Neural cell (in vitro differentiated cells): Measurements from ENCODE around the gene MON1A. TPM values are rescaled to one million over a fixed set of nuclear protein-coding genes. Genes with fewer than 3 reads are reported as not detected.

Source experiments
- H2AFZ ChIP-seq: fragments of 200-600, 300-800 bp; sonication (generic), shearing (Covaris generic); 2 replicates; pipeline ENCODE4 v1.6.0; 2014; ENCODE audit warnings: low read depth, mild to moderate bottlenecking, antibody characterized with exemption, low read length, moderate library complexity
- H3F3A ChIP-seq: fragments of 200-600 bp; shearing (Covaris generic); 2 replicates; pipeline ENCODE4 v1.6.1; 2016; ENCODE audit warnings: mild to moderate bottlenecking, moderate library complexity, mixed read lengths, antibody characterized with exemption, low read length; ENCODE audit not compliant: insufficient read depth, poor library complexity, severe bottlenecking
- H3K27ac ChIP-seq: fragments of 200-600, 300-800 bp; sonication (generic), shearing (Covaris generic); 2 replicates; pipeline ENCODE4 v1.5.1; 2014; ENCODE audit warnings: mild to moderate bottlenecking, low read length, moderate library complexity
- H3K27me3 ChIP-seq: fragments of 300-800, 200-600 bp; sonication (generic), shearing (Covaris generic); 2 replicates; pipeline ENCODE4 v1.6.0; 2014; ENCODE audit warnings: mild to moderate bottlenecking, low read depth, low read length, moderate library complexity; ENCODE audit not compliant: insufficient read depth
- H3K36me3 ChIP-seq: fragments of 300-800, 200-600 bp; sonication (generic), shearing (Covaris generic); 2 replicates; pipeline ENCODE4 v1.5.1; 2014; ENCODE audit warnings: mild to moderate bottlenecking, antibody characterized with exemption, low read length, moderate library complexity; ENCODE audit not compliant: insufficient read depth
- H3K4me2 ChIP-seq: fragments of 300-800, 200-600 bp; sonication (generic), shearing (Covaris generic); 2 replicates; pipeline ENCODE4 v1.6.0; 2014; ENCODE audit warnings: mild to moderate bottlenecking, low read length
- H3K4me3 ChIP-seq: fragments of 300-800, 200-600 bp; sonication (generic), shearing (Covaris generic); 2 replicates; pipeline ENCODE4 v1.5.1; 2014; ENCODE audit warnings: mild to moderate bottlenecking, low read length, moderate library complexity
- H3K79me2 ChIP-seq: fragments of 200-600 bp; shearing (Covaris generic); replicated peaks from 2 replicates; pipeline ENCODE4 v1.6.0; 2014; ENCODE audit warnings: mild to moderate bottlenecking, low read length, moderate library complexity; ENCODE audit not compliant: insufficient read depth
- H3K9ac ChIP-seq: fragments of 300-800, 200-600 bp; sonication (generic), shearing (Covaris generic); 2 replicates; pipeline ENCODE4 v1.6.1; 2016; ENCODE audit warnings: mild to moderate bottlenecking, low read length, mixed read lengths
- H3K9me2 ChIP-seq: fragments of 200-600 bp; shearing (Covaris generic); 2 replicates; pipeline ENCODE4 v1.6.1; 2016; ENCODE audit warnings: mild to moderate bottlenecking, low read length, mixed read lengths; ENCODE audit not compliant: insufficient read depth
- H3K9me3 ChIP-seq: fragments of 200-600, 300-800 bp; sonication (generic), shearing (Covaris generic); 2 replicates; pipeline ENCODE4 v1.6.1; 2016; ENCODE audit warnings: mild to moderate bottlenecking, mixed run types, low read length, moderate library complexity, mixed read lengths
- H4K20me1 ChIP-seq: fragments of 200-600 bp; shearing (Covaris generic); 2 replicates; pipeline ENCODE4 v1.6.1; 2016; ENCODE audit warnings: mild to moderate bottlenecking, mixed run types; ENCODE audit not compliant: insufficient read depth
- EP300 ChIP-seq: fragments of 450-650 bp; conservative IDR thresholded peaks from 2 replicates; pipeline ENCODE4 v1.6.1; 2014; ENCODE audit warnings: antibody characterized with exemption, mild to moderate bottlenecking, moderate library complexity; ENCODE audit not compliant: poor library complexity, severe bottlenecking
- EZH2 ChIP-seq: fragments of 200-600, 300-800 bp; shearing (Covaris generic), sonication (generic); IDR thresholded peaks from 2 replicates; pipeline ENCODE4 v1.6.1; 2014; ENCODE audit warnings: antibody characterized with exemption, low read length, borderline replicate concordance, mild to moderate bottlenecking; ENCODE audit not compliant: insufficient read depth, poor library complexity, severe bottlenecking
- MXI1 ChIP-seq: fragments of 450-650 bp; conservative IDR thresholded peaks from 2 replicates; pipeline ENCODE4 v1.6.1; 2014; ENCODE audit warnings: antibody characterized with exemption, mild to moderate bottlenecking; ENCODE audit not compliant: poor library complexity, severe bottlenecking
- POLR2AphosphoS5 ChIP-seq: IDR thresholded peaks from 2 replicates; pipeline ENCODE4 v1.6.1; 2012
- RAD21 ChIP-seq: fragments of 450-650 bp; conservative IDR thresholded peaks from 2 replicates; pipeline ENCODE4 v1.6.1; 2014; ENCODE audit warnings: antibody characterized with exemption, mild to moderate bottlenecking, moderate library complexity
- SMC3 ChIP-seq: fragments of 450-650 bp; conservative IDR thresholded peaks from 2 replicates; pipeline ENCODE4 v1.6.1; 2014; ENCODE audit warnings: antibody characterized with exemption, mild to moderate bottlenecking, moderate library complexity; ENCODE audit not compliant: poor library complexity
- TAF1 ChIP-seq: IDR thresholded peaks from 2 replicates; pipeline ENCODE4 v1.6.1; 2012; ENCODE audit warnings: low read depth
- polyA plus RNA-seq: library from polyadenylated mRNA; depleted of rRNA; stranded (reverse); fragments of >200 nt; gene quantifications from 2 replicates; pipeline ENCODE4 v1.2.3, GENCODE V29; 2014
- TF ChIP-seq, protein P1 (sequence below): fragments of 450-650 bp; IDR thresholded peaks from 2 replicates; pipeline ENCODE4 v1.5.1; 2014; ENCODE audit warnings: antibody characterized with exemption, mild to moderate bottlenecking, moderate library complexity; ENCODE audit not compliant: poor library complexity, severe bottlenecking
- TF ChIP-seq, protein P2 (sequence below): IDR thresholded peaks from 2 replicates; pipeline ENCODE4 v1.6.1; 2012; ENCODE audit warnings: borderline replicate concordance

The MON1A gene
- polyA plus RNA-seq, 1 donor from 2014 or later = 35.4 TPM

DNA sequence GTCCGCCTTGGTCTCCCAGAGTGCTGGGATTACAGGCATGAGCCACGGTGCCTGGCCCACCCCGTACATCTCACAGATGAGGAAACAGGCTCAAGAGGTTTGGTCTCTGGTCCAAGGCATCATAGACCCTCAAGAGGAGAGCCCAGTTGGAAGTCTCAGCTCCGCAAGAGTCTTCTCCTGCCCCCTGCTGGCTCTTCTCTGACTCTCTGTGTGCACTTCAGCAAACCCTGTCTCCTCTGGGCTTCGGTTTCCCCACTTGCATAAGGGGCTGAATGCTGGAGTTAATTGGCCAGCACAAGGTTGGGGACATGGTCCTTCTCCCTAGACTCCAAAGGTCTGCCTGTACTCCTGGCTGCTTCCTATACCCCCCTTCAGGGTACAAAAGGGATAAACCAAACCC is 29.8 kb downstream of the MON1A start:
- Histone ChIP-seq H3K9me2 (no peaks in the 10 kb centered on the region), H3K9ac (no peak overlapping the region), H3K27me3 (no peaks in the 10 kb centered on the region), H3K79me2 (no peaks in the 10 kb centered on the region), H3K36me3 (no peaks in the 10 kb centered on the region), H3K4me2 (no peak overlapping the region), H2AFZ (no peak overlapping the region), H3K4me3 (no peak overlapping the region), H3F3A (no peaks in the 10 kb centered on the region), H4K20me1 (no peaks in the 10 kb centered on the region), H3K9me3 (no peaks in the 10 kb centered on the region), H3K27ac (no peak overlapping the region)
- TF ChIP-seq, protein P1, sequence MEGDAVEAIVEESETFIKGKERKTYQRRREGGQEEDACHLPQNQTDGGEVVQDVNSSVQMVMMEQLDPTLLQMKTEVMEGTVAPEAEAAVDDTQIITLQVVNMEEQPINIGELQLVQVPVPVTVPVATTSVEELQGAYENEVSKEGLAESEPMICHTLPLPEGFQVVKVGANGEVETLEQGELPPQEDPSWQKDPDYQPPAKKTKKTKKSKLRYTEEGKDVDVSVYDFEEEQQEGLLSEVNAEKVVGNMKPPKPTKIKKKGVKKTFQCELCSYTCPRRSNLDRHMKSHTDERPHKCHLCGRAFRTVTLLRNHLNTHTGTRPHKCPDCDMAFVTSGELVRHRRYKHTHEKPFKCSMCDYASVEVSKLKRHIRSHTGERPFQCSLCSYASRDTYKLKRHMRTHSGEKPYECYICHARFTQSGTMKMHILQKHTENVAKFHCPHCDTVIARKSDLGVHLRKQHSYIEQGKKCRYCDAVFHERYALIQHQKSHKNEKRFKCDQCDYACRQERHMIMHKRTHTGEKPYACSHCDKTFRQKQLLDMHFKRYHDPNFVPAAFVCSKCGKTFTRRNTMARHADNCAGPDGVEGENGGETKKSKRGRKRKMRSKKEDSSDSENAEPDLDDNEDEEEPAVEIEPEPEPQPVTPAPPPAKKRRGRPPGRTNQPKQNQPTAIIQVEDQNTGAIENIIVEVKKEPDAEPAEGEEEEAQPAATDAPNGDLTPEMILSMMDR = peak; percentile 26
- TF ChIP-seq EP300 = no peak
- TF ChIP-seq SMC3 = no peak
- TF ChIP-seq TAF1 = no peak
- TF ChIP-seq MXI1 = no peak

DNA sequence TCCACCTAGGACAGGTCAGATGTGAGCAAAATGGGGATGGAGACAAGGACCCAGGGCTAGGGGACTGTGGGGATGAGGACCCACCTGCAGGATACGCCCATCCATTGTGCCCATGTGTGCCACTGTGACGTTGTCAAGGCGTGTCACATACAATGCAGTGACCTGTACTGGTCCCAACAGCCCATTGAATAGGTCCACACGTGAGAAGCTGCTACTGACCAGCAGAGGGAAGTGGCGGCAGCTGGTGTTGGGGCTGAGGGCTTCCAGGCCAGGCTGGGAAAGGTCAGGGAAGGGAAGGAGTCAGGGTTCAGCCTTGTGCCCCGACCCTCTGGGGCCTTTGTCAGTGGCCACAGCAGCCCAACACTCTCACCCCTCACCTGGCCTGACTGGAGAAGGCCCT is 30.6 kb downstream of the MON1A start:
- TF ChIP-seq EP300 (no peak), MXI1 (no peak), SMC3 (no peak), POLR2AphosphoS5 (no peak), RAD21 (no peak), EZH2 (no peak), TAF1 (no peak)
- TF ChIP-seq, protein P1 = no peak
- TF ChIP-seq, protein P2, sequence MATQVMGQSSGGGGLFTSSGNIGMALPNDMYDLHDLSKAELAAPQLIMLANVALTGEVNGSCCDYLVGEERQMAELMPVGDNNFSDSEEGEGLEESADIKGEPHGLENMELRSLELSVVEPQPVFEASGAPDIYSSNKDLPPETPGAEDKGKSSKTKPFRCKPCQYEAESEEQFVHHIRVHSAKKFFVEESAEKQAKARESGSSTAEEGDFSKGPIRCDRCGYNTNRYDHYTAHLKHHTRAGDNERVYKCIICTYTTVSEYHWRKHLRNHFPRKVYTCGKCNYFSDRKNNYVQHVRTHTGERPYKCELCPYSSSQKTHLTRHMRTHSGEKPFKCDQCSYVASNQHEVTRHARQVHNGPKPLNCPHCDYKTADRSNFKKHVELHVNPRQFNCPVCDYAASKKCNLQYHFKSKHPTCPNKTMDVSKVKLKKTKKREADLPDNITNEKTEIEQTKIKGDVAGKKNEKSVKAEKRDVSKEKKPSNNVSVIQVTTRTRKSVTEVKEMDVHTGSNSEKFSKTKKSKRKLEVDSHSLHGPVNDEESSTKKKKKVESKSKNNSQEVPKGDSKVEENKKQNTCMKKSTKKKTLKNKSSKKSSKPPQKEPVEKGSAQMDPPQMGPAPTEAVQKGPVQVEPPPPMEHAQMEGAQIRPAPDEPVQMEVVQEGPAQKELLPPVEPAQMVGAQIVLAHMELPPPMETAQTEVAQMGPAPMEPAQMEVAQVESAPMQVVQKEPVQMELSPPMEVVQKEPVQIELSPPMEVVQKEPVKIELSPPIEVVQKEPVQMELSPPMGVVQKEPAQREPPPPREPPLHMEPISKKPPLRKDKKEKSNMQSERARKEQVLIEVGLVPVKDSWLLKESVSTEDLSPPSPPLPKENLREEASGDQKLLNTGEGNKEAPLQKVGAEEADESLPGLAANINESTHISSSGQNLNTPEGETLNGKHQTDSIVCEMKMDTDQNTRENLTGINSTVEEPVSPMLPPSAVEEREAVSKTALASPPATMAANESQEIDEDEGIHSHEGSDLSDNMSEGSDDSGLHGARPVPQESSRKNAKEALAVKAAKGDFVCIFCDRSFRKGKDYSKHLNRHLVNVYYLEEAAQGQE = no peak
- H3K27me3 ChIP-seq = no peaks in the 10 kb centered on the region
- no peaks in the 10 kb centered on the region for H3K36me3 ChIP-seq
- no peak overlapping the region for H3K27ac ChIP-seq
- H3F3A ChIP-seq = no peaks in the 10 kb centered on the region
- no peaks in the 10 kb centered on the region for H3K79me2 ChIP-seq
- H3K4me2 ChIP-seq = no peak overlapping the region
- H4K20me1 ChIP-seq = no peaks in the 10 kb centered on the region
- no peak overlapping the region for H3K4me3 ChIP-seq
- H2AFZ ChIP-seq = no peak overlapping the region
- no peaks in the 10 kb centered on the region for H3K9me2 ChIP-seq
- no peak overlapping the region for H3K9ac ChIP-seq
- H3K9me3 ChIP-seq = no peaks in the 10 kb centered on the region
